ENCODE results near the gene SLC46A1. TPM values are rescaled to one million over a fixed set of nuclear protein-coding genes. Genes with fewer than 3 reads are reported as not detected.

The SLC46A1 gene
- polyA plus RNA-seq, 1 donor from 2014 or later = 12.3 TPM

- H3K36me3 ChIP-seq (ENCODE audit: insufficient read depth, low read length) = no peaks in the 10 kb centered on the region
- no peak overlapping the region for H3K9ac ChIP-seq (ENCODE audit: low read length)
- no peak for TF ChIP-seq RAD21 (conservative IDR thresholded peaks at IDR 0.05)
- TF ChIP-seq EZH2 (IDR thresholded peaks at IDR 0.05; ENCODE audit: borderline replicate concordance, insufficient read depth, low read length, poor library complexity, severe bottlenecking) = no peak
- no peak for TF ChIP-seq EP300 (conservative IDR thresholded peaks at IDR 0.05; ENCODE audit: poor library complexity, severe bottlenecking)
- no peak for TF ChIP-seq REST (IDR thresholded peaks at IDR 0.05; ENCODE audit: borderline replicate concordance)
- no peak for TF ChIP-seq MXI1 (conservative IDR thresholded peaks at IDR 0.05; ENCODE audit: poor library complexity, severe bottlenecking)
- no peak for TF ChIP-seq TAF1 (IDR thresholded peaks at IDR 0.05; ENCODE audit: low read depth)
- TF ChIP-seq POLR2AphosphoS5 (IDR thresholded peaks at IDR 0.05) = no peak
- no peak for TF ChIP-seq CTCF (IDR thresholded peaks at IDR 0.05; ENCODE audit: poor library complexity, severe bottlenecking)
- TF ChIP-seq SMC3 (conservative IDR thresholded peaks at IDR 0.05; ENCODE audit: poor library complexity) = no peak
- no peak overlapping the region for H2AFZ ChIP-seq (ENCODE audit: low read depth, low read length)
- no peak overlapping the region for H3K4me2 ChIP-seq (ENCODE audit: low read length)
- H3K9me3 ChIP-seq (ENCODE audit: low read length) = no peaks in the 10 kb centered on the region
- H4K20me1 ChIP-seq (ENCODE audit: insufficient read depth) = no peaks in the 10 kb centered on the region
- no peaks in the 10 kb centered on the region for H3K27me3 ChIP-seq (ENCODE audit: insufficient read depth, low read depth, low read length)
- no peaks in the 10 kb centered on the region for H3K9me2 ChIP-seq (ENCODE audit: insufficient read depth, low read length)
- no peak overlapping the region for H3K4me3 ChIP-seq (ENCODE audit: low read length)
- H3K79me2 ChIP-seq (replicated peaks; ENCODE audit: insufficient read depth, low read length) = no peaks in the 10 kb centered on the region
- no peak overlapping the region for H3K27ac ChIP-seq (ENCODE audit: low read length)
- peaks cover 4% of the 10 kb centered on the region for H3F3A ChIP-seq (ENCODE audit: insufficient read depth, low read length, poor library complexity, severe bottlenecking)
These were observed 3.8 kb downstream of the SLC46A1 start for GRCh38 chr17:28402224-28402630.

- Histone ChIP-seq H3K27ac (ENCODE audit: low read length) (no peak overlapping the region), H4K20me1 (ENCODE audit: insufficient read depth) (no peaks in the 10 kb centered on the region), H2AFZ (ENCODE audit: low read depth, low read length) (no peak overlapping the region), H3K4me2 (ENCODE audit: low read length) (no peak overlapping the region), H3F3A (ENCODE audit: insufficient read depth, low read length, poor library complexity, severe bottlenecking) (no peaks in the 10 kb centered on the region), H3K79me2 (replicated peaks; ENCODE audit: insufficient read depth, low read length) (no peaks in the 10 kb centered on the region), H3K4me3 (ENCODE audit: low read length) (no peak overlapping the region), H3K36me3 (ENCODE audit: insufficient read depth, low read length) (no peaks in the 10 kb centered on the region), H3K9me2 (ENCODE audit: insufficient read depth, low read length) (no peaks in the 10 kb centered on the region), H3K9ac (ENCODE audit: low read length) (no peak overlapping the region), H3K9me3 (ENCODE audit: low read length) (no peaks in the 10 kb centered on the region), H3K27me3 (ENCODE audit: insufficient read depth, low read depth, low read length) (no peaks in the 10 kb centered on the region)
- TF ChIP-seq CTCF (IDR thresholded peaks at IDR 0.05; ENCODE audit: poor library complexity, severe bottlenecking) (no peak), EP300 (conservative IDR thresholded peaks at IDR 0.05; ENCODE audit: poor library complexity, severe bottlenecking) (no peak), RAD21 (conservative IDR thresholded peaks at IDR 0.05) (no peak), EZH2 (IDR thresholded peaks at IDR 0.05; ENCODE audit: borderline replicate concordance, insufficient read depth, low read length, poor library complexity, severe bottlenecking) (no peak), MXI1 (conservative IDR thresholded peaks at IDR 0.05; ENCODE audit: poor library complexity, severe bottlenecking) (no peak), SMC3 (conservative IDR thresholded peaks at IDR 0.05; ENCODE audit: poor library complexity) (no peak), REST (IDR thresholded peaks at IDR 0.05; ENCODE audit: borderline replicate concordance) (no peak), TAF1 (IDR thresholded peaks at IDR 0.05; ENCODE audit: low read depth) (no peak), POLR2AphosphoS5 (IDR thresholded peaks at IDR 0.05) (no peak)
These were observed 6.2 kb downstream of the SLC46A1 start for GRCh38 chr17:28399808-28400207.
